ENCODE measurements around the gene TTLL5.
"Not testable (repeated sequence)": the region's sequence is repeated elsewhere in the genome, so short reads cannot be mapped to it uniquely, and the experiment has no call there.

Gene TTLL5

GRCh38 chr14:75835156-75835725 lies 174.2 kb downstream of the TTLL5 start:
- DNase-seq (ENCODE audit: low read depth, low spot score) = no peak

- DNase-seq (ENCODE audit: low read depth, low spot score) = no peak
Measured at GRCh38 chr14:75835737-75836136, 174.7 kb downstream of the TTLL5 start.

GRCh38 chr14:75837151-75837787 lies 176.2 kb downstream of the TTLL5 start:
- DNase-seq (ENCODE audit: low read depth, low spot score) = no peak

GRCh38 chr14:75840911-75841310 lies 179.9 kb downstream of the TTLL5 start:
- DNase-seq (ENCODE audit: low read depth, low spot score) = no peak

- no peak for DNase-seq (ENCODE audit: low read depth, low spot score)
Measured at GRCh38 chr14:75842551-75842950, 181.5 kb downstream of the TTLL5 start.

GRCh38 chr14:75844486-75844885 lies 183.4 kb downstream of the TTLL5 start:
- no peak for DNase-seq (ENCODE audit: low read depth, low spot score)

- DNase-seq (ENCODE audit: low read depth, low spot score) = no peak
Measured at GRCh38 chr14:75845136-75845804, 184.2 kb downstream of the TTLL5 start.

GRCh38 chr14:75846694-75847093 lies 185.6 kb downstream of the TTLL5 start:
- not testable (repeated sequence) for DNase-seq (ENCODE audit: low read depth, low spot score)

- no peak for DNase-seq (ENCODE audit: low read depth, low spot score)
Measured at GRCh38 chr14:75847584-75847983, 186.5 kb downstream of the TTLL5 start.

- no peak for DNase-seq (ENCODE audit: low read depth, low spot score)
Measured at GRCh38 chr14:75848167-75848913, 187.3 kb downstream of the TTLL5 start.

GRCh38 chr14:75849300-75849895 lies 188.4 kb downstream of the TTLL5 start:
- no peak for DNase-seq (ENCODE audit: low read depth, low spot score)

GRCh38 chr14:75851574-75851866 lies 190.5 kb downstream of the TTLL5 start:
- no peak for DNase-seq (ENCODE audit: low read depth, low spot score)

GRCh38 chr14:75854111-75854799 lies 193.2 kb downstream of the TTLL5 start:
- DNase-seq (ENCODE audit: low read depth, low spot score) = no peak

- DNase-seq (ENCODE audit: low read depth, low spot score) = no peak
Measured at GRCh38 chr14:75857199-75857598, 196.2 kb downstream of the TTLL5 start.

- no peak for DNase-seq (ENCODE audit: low read depth, low spot score)
Measured at GRCh38 chr14:75858362-75858761, 197.3 kb downstream of the TTLL5 start.

GRCh38 chr14:75859746-75860145 lies 198.7 kb downstream of the TTLL5 start:
- no peak for DNase-seq (ENCODE audit: low read depth, low spot score)

- DNase-seq (ENCODE audit: low read depth, low spot score) = no peak
Measured at GRCh38 chr14:75860561-75861160, 199.6 kb downstream of the TTLL5 start.

GRCh38 chr14:75861161-75861621 lies 200.1 kb downstream of the TTLL5 start:
- peak; percentile 33 for DNase-seq (ENCODE audit: low read depth, low spot score)

- no peak for DNase-seq (ENCODE audit: low read depth, low spot score)
Measured at GRCh38 chr14:75863221-75863620, 202.2 kb downstream of the TTLL5 start.

GRCh38 chr14:75864352-75864751 lies 203.3 kb downstream of the TTLL5 start:
- DNase-seq (ENCODE audit: low read depth, low spot score) = no peak

- no peak for DNase-seq (ENCODE audit: low read depth, low spot score)
Measured at GRCh38 chr14:75865531-75865930, 204.5 kb downstream of the TTLL5 start.
